HepG2 (cell line): ENCODE data around the gene GNG12. TPM values are rescaled to one million over a fixed set of nuclear protein-coding genes. Genes with fewer than 3 reads are reported as not detected.

Experiments
- ATAC-seq: fragments of 200-7000 bp; cut with Tn5 transposase; 3 replicates; pipeline ENCODE4 v1.9.1; 2020; ENCODE audit warnings: mild to moderate bottlenecking, moderate library complexity
- BruUV-seq: library from RNA; stranded (reverse); fragments of 400-500 nt; replicated peaks from 2 replicates; lab custom pipeline; 2021; lab: Mats Ljungman, UMichigan
- CTCF ChIA-PET: fragments of 300-600 bp; formaldehyde crosslinking; extraction: SDS; loops from one replicate; lab custom pipeline; 2021; ENCODE audit warnings: low total read pairs, inconsistent platforms, low intra/inter-chr PET ratio; lab: Yijun Ruan, JAX
- POLR2A ChIA-PET: fragments of 350-600 bp; sonication (Branson Sonifier 250); formaldehyde crosslinking; loops from one replicate; lab custom pipeline; 2020; ENCODE audit warnings: antibody characterized with exemption, inconsistent platforms; lab: Yijun Ruan, JAX
- DNase-seq: peaks from one replicate; pipeline ENCODE4 v3.0.0-alpha.2; 2015; ENCODE audit warnings: low spot score
- FAIRE-seq: peaks from 3 replicates; lab custom pipeline; 2011; peaks lifted over from hg19 to GRCh38; lab: Jason Lieb, UNC
- H2AFZ ChIP-seq: one replicate; pipeline ENCODE4 v1.6.1; 2011; ENCODE audit warnings: low read length, inconsistent platforms
- H3K27ac ChIP-seq: fragments of 300-600 bp; 3 replicates; pipeline ENCODE4 v1.8.0; 2011; ENCODE audit warnings: mixed run types, mild to moderate bottlenecking, mixed read lengths, low read length, inconsistent platforms; ENCODE audit not compliant: insufficient read depth; ENCODE audit errors: extremely low read length
- H3K27me3 ChIP-seq, 2 experiments: fragments of 200-600 bp in 1 of 2; 2 replicates in 1 of 2; 3 replicates in 1 of 2; pipeline versions ENCODE4 v1.6.0 to v1.8.0; 2011; ENCODE audit warnings: low read length in 2 of 2, mild to moderate bottlenecking in 2 of 2, moderate library complexity in 2 of 2, inconsistent platforms in 1 of 2; ENCODE audit not compliant: insufficient read depth in 2 of 2, control insufficient read depth in 1 of 2
- H3K36me3 ChIP-seq, 2 experiments: fragments of 200-600 bp in 1 of 2; replicated peaks in 1 of 2; 2 replicates in 1 of 2; 3 replicates in 1 of 2; pipeline versions ENCODE4 v1.5.1 to v1.8.0; 2011; ENCODE audit warnings: low read length in 2 of 2, inconsistent platforms in 1 of 2; ENCODE audit not compliant: insufficient read depth in 2 of 2, control insufficient read depth in 1 of 2
- H3K4me1 ChIP-seq: 2 replicates; pipeline ENCODE4 v1.5.1; 2012; ENCODE audit warnings: low read length, inconsistent platforms; ENCODE audit not compliant: insufficient read depth
- H3K4me2 ChIP-seq: 2 replicates; pipeline ENCODE4 v1.6.0; 2011; ENCODE audit warnings: low read depth, low read length, inconsistent platforms
- H3K4me3 ChIP-seq, 3 experiments: fragments of 200-600 bp in 1 of 3; sonication (generic), shearing (Covaris generic) in 1 of 3; replicated peaks in 1 of 3; 2 replicates each; pipeline ENCODE4 v1.5.1; 2011 to 2016; ENCODE audit warnings: low read length in 3 of 3, inconsistent platforms in 2 of 3, low read depth in 2 of 3, mild to moderate bottlenecking in 2 of 3, control low read depth in 1 of 3, mixed read lengths in 1 of 3; ENCODE audit not compliant: insufficient read depth in 1 of 3
- H3K79me2 ChIP-seq: one replicate; pipeline ENCODE4 v1.6.1; 2011; ENCODE audit warnings: low read length, inconsistent platforms; ENCODE audit not compliant: insufficient read depth
- H3K9ac ChIP-seq: 2 replicates; pipeline ENCODE4 v1.6.0; 2011; ENCODE audit warnings: mild to moderate bottlenecking, low read depth, low read length, inconsistent platforms; ENCODE audit not compliant: insufficient read depth
- H3K9me3 ChIP-seq: 2 replicates; pipeline ENCODE4 v1.5.1; 2012; ENCODE audit warnings: mild to moderate bottlenecking, low read length
- H4K20me1 ChIP-seq: 2 replicates; pipeline ENCODE4 v1.6.0; 2011; ENCODE audit warnings: inconsistent platforms, mild to moderate bottlenecking, low read length, moderate library complexity; ENCODE audit not compliant: insufficient read depth
- MBD4 ChIP-seq: IDR thresholded peaks from 2 replicates; pipeline ENCODE4 v1.6.1; 2012; ENCODE audit warnings: low read length, inconsistent platforms, borderline replicate concordance
- POLR2AphosphoS5 ChIP-seq: IDR thresholded peaks from 2 replicates; pipeline ENCODE4 v1.6.1; 2012; ENCODE audit warnings: low read depth, low read length
- ZMYM3 ChIP-seq: sonication (generic); formaldehyde crosslinking; IDR thresholded peaks from 2 replicates; pipeline ENCODE4 v1.5.1; 2020; ENCODE audit warnings: mild to moderate bottlenecking, missing genetic modification reagents
- ZNF205 ChIP-seq: IDR thresholded peaks from 2 replicates; pipeline ENCODE4 v1.6.1; 2018; ENCODE audit warnings: missing biosample characterization, missing genetic modification reagents
- ZNF577 ChIP-seq: sonication (generic); formaldehyde crosslinking; IDR thresholded peaks from 2 replicates; pipeline ENCODE4 v1.4.0; 2020; ENCODE audit warnings: mild to moderate bottlenecking, low read depth, missing genetic modification reagents, borderline replicate concordance
- WGBS: methylation state at CpG from one replicate; pipeline ENCODE4 v1.1.6; 2017; ENCODE audit warnings: low lambda C conversion rate; 5-methylcytosine and 5-hydroxymethylcytosine counted together
- in situ Hi-C: cut with HindIII; loops from 2 replicates; pipeline ENCODE4 v1.10.0; 2017; ENCODE audit warnings: low pct_unique_long_range_greater_than_20kb; ENCODE audit not compliant: extremely low pct_ligation_motif_present
- intact Hi-C: fragments of 100-400 bp; cut with micrococcal nuclease; formaldehyde crosslinking; loops from one replicate; pipeline ENCODE4 v1.10.0; 2022; ENCODE audit not compliant: unreplicated experiment
- polyA plus RNA-seq, 8 experiments: library from polyadenylated mRNA; depleted of rRNA in 3 of 8; stranded (reverse) in 7 of 8; unstranded in 1 of 8; fragments of >200 nt; fragmentation: Illumina TruSeq in 4 of 8; extraction: Trizol in 4 of 8; gene quantifications; 2 replicates each; pipeline versions ENCODE4 v1.2.1 to v1.2.3, GENCODE V29; 2011 to 2016; ENCODE audit warnings: low read depth in 4 of 8, missing spikeins in 1 of 8, mixed read lengths in 1 of 8; ENCODE audit not compliant: insufficient read depth in 1 of 8
- total RNA-seq, 5 experiments: library from RNA; depleted of rRNA; stranded (reverse); fragments of >200 nt; fragmentation: Illumina TruSeq; extraction: Trizol; gene quantifications; 2 replicates each; pipeline ENCODE4 v1.2.3, GENCODE V29; 2016; ENCODE audit warnings: low read depth in 1 of 5
- TF ChIP-seq, protein P1 (sequence below): sonication (generic); formaldehyde crosslinking; IDR thresholded peaks from 2 replicates; pipeline ENCODE4 v1.9.0; 2021; ENCODE audit warnings: mild to moderate bottlenecking, missing genetic modification reagents
- TF ChIP-seq, protein P2 (sequence below), 2 experiments: fragments of 450-650 bp in 1 of 2; sonication (generic) in 1 of 2; formaldehyde crosslinking in 1 of 2; IDR thresholded peaks; 2 replicates each; pipeline versions ENCODE4 v1.6.1 to v1.8.0; 2016 to 2022; ENCODE audit warnings: antibody characterized with exemption in 1 of 2, mild to moderate bottlenecking in 1 of 2, missing genetic modification reagents in 1 of 2

Gene GNG12
- total and polyA plus RNA-seq, 2 of the 13 experiments (the other 11 are each of a cell fraction or from before 2014, with no cell fraction given), result 0.11 TPM

DNA sequence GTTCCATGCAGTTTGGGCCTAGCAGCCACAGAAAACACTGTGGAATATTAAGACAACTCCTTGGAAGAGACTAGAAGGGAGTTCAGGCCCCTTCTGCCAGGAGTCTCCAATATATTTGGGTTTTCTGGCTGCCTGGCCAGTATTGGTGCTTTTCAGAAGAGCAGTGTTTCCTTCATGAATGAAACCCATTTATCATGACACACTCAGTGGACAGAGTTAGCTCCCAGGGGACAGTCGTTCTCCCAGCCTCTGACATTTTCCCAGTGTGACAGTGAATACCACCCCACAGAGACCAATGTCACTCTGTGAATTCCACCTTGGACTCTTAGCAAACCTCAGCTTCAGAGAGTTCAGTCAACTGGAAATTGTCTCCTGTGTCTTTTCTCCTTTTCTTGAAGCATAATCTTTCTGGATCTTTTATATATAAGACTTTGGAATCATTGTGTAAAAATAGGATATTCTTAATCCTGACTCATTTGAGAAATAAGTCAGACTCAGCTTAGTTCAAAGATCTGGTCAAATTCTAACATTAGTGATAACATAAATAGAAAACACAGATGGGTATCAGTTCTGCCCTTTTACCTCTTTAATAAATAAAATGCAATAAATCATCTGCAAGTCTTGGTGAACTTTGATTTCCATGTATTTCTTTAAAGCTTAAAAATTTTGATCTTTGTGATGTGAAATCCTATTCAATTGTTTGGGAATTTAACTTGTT lies 40.4 kb downstream of the GNG12 start:
- no TSS peak for BruUV-seq
- H3K9me3 ChIP-seq, result no peaks in the 10 kb centered on the region
- intact Hi-C loops (no loop called here), in situ Hi-C loops (no loop called here)
- no peaks in the 10 kb centered on the region for H3K4me1 ChIP-seq
- H2AFZ ChIP-seq, result no peak overlapping the region
- no peak overlapping the region for H3K9ac ChIP-seq
- ChIA-PET POLR2A (no interaction called here), CTCF (no interaction called here)
- H3K36me3 ChIP-seq, result no peaks in the 10 kb centered on the region
- DNase-seq, result no peak
- FAIRE-seq, result no peak
- WGBS, result 0% methylated on average over 1 of the region's 1 CpG
- H3K79me2 ChIP-seq, result no peaks in the 10 kb centered on the region
- no peak overlapping the region for H3K4me3 ChIP-seq
- no peak overlapping the region for H3K27ac ChIP-seq
- H3K4me2 ChIP-seq, result no peak overlapping the region
- peaks cover 0 to 6% of the 10 kb centered on the region in 2 experiments; a peak in 1 of 5 replicates for H3K27me3 ChIP-seq
- no peak for ATAC-seq
- H4K20me1 ChIP-seq, result no peaks in the 10 kb centered on the region
- no peak for TF ChIP-seq ZNF205 (CRISPR knock-in tag)
- TF ChIP-seq POLR2AphosphoS5, result no peak
- TF ChIP-seq MBD4, result no peak
- no peak for TF ChIP-seq ZNF577
- no peak for TF ChIP-seq ZMYM3
- TF ChIP-seq, protein P1, sequence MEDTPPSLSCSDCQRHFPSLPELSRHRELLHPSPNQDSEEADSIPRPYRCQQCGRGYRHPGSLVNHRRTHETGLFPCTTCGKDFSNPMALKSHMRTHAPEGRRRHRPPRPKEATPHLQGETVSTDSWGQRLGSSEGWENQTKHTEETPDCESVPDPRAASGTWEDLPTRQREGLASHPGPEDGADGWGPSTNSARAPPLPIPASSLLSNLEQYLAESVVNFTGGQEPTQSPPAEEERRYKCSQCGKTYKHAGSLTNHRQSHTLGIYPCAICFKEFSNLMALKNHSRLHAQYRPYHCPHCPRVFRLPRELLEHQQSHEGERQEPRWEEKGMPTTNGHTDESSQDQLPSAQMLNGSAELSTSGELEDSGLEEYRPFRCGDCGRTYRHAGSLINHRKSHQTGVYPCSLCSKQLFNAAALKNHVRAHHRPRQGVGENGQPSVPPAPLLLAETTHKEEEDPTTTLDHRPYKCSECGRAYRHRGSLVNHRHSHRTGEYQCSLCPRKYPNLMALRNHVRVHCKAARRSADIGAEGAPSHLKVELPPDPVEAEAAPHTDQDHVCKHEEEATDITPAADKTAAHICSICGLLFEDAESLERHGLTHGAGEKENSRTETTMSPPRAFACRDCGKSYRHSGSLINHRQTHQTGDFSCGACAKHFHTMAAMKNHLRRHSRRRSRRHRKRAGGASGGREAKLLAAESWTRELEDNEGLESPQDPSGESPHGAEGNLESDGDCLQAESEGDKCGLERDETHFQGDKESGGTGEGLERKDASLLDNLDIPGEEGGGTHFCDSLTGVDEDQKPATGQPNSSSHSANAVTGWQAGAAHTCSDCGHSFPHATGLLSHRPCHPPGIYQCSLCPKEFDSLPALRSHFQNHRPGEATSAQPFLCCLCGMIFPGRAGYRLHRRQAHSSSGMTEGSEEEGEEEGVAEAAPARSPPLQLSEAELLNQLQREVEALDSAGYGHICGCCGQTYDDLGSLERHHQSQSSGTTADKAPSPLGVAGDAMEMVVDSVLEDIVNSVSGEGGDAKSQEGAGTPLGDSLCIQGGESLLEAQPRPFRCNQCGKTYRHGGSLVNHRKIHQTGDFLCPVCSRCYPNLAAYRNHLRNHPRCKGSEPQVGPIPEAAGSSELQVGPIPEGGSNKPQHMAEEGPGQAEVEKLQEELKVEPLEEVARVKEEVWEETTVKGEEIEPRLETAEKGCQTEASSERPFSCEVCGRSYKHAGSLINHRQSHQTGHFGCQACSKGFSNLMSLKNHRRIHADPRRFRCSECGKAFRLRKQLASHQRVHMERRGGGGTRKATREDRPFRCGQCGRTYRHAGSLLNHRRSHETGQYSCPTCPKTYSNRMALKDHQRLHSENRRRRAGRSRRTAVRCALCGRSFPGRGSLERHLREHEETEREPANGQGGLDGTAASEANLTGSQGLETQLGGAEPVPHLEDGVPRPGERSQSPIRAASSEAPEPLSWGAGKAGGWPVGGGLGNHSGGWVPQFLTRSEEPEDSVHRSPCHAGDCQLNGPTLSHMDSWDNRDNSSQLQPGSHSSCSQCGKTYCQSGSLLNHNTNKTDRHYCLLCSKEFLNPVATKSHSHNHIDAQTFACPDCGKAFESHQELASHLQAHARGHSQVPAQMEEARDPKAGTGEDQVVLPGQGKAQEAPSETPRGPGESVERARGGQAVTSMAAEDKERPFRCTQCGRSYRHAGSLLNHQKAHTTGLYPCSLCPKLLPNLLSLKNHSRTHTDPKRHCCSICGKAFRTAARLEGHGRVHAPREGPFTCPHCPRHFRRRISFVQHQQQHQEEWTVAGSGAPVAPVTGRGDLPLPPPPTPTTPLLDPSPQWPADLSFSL (CRISPR knock-in tag), result no peak
- TF ChIP-seq, protein P2, sequence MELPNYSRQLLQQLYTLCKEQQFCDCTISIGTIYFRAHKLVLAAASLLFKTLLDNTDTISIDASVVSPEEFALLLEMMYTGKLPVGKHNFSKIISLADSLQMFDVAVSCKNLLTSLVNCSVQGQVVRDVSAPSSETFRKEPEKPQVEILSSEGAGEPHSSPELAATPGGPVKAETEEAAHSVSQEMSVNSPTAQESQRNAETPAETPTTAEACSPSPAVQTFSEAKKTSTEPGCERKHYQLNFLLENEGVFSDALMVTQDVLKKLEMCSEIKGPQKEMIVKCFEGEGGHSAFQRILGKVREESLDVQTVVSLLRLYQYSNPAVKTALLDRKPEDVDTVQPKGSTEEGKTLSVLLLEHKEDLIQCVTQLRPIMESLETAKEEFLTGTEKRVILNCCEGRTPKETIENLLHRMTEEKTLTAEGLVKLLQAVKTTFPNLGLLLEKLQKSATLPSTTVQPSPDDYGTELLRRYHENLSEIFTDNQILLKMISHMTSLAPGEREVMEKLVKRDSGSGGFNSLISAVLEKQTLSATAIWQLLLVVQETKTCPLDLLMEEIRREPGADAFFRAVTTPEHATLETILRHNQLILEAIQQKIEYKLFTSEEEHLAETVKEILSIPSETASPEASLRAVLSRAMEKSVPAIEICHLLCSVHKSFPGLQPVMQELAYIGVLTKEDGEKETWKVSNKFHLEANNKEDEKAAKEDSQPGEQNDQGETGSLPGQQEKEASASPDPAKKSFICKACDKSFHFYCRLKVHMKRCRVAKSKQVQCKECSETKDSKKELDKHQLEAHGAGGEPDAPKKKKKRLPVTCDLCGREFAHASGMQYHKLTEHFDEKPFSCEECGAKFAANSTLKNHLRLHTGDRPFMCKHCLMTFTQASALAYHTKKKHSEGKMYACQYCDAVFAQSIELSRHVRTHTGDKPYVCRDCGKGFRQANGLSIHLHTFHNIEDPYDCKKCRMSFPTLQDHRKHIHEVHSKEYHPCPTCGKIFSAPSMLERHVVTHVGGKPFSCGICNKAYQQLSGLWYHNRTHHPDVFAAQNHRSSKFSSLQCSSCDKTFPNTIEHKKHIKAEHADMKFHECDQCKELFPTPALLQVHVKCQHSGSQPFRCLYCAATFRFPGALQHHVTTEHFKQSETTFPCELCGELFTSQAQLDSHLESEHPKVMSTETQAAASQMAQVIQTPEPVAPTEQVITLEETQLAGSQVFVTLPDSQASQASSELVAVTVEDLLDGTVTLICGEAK (IDR thresholded peaks at IDR 0.05), result no peak
- TF ChIP-seq, protein P2 (CRISPR knock-in tag; IDR thresholded peaks at IDR 0.05), result no peak
